GM21825 (cell line): ENCODE results near the gene STRIP1.

ENCODE experiments used
- ATAC-seq: cut with Tn5 transposase; IDR thresholded peaks from one replicate; pipeline ENCODE4 v1.9.1; 2021; ENCODE audit warnings: mild to moderate bottlenecking, moderate library complexity; ENCODE audit not compliant: unreplicated experiment

STRIP1 gene

DNA sequence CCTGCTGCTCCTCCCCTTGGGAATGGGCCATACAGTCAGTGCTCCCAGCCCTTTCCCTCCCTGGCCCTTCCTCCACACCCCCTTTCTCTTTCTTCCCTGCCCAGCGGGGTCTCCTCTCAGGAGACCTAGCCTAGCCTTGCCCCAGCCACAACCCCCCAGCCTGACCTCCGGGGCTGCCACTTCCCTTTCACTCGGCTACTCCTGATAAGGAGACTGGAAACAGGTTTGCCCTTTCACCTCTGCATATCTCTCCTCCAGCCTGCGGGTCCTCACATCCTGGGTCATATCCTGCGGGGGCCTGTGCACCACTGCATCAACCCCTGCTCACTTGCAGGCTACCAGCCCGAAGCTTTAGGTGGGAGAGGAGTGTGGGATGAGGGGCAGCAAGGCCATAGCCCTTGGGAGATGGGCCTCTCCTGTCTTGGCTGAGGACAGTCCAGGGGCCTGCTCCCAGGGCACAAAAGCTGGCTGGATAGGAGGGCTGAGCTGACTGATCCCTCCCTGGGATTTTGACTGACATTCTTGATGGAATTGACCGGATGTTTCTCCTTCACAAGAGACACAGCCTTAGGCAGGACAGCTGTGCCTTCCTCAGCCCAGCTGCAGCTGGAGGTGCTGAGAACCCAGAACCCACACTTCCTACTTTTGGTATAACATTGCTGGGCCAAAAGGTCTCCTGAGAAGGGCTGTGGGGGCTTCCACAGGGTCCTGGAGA, 55.3 kb downstream of the STRIP1 start:
- no peak for ATAC-seq

DNA sequence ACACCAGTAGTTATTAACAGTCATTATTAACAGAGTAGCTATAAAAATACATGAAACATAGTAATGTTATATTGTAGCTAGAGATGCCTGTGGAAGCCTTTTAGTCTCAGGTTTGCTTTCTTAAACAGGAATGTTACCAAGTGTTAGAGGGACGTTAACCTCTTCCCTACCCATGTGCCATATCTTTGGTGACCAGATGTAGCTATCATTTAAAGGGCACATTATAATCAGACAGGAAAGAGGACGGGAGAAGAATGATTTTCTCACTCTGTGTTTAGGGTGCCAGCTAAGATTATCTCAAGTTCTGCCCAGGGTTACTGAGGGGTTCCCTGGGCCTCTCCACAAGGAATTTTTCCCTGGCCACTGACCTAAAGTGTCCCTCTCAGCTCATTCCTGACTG, 57.0 kb downstream of the STRIP1 start:
- ATAC-seq, result no peak

DNA sequence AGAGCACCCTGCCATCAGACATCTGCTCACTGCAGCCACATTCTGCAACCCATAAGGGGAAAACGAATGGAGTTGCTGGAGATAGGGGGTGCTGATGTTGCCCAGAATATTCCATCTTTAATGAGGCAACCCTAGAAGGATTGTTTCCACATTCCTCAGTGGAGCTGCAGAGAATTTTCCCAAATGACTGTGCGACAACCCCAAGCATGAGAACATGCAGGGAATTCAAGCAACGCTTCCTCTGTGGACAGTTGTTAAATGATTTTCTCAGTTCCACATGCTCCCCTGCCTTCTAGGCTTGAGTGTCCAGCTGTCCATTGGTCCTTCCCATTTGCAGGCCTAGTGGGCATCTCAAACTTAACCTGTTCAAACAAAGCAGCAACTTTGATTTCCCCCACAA, 57.4 kb downstream of the STRIP1 start:
- ATAC-seq, result no peak

- ATAC-seq, result no peak
These were observed 58.6 kb downstream of the STRIP1 start for GRCh38 chr1:110092991-110093390.

DNA sequence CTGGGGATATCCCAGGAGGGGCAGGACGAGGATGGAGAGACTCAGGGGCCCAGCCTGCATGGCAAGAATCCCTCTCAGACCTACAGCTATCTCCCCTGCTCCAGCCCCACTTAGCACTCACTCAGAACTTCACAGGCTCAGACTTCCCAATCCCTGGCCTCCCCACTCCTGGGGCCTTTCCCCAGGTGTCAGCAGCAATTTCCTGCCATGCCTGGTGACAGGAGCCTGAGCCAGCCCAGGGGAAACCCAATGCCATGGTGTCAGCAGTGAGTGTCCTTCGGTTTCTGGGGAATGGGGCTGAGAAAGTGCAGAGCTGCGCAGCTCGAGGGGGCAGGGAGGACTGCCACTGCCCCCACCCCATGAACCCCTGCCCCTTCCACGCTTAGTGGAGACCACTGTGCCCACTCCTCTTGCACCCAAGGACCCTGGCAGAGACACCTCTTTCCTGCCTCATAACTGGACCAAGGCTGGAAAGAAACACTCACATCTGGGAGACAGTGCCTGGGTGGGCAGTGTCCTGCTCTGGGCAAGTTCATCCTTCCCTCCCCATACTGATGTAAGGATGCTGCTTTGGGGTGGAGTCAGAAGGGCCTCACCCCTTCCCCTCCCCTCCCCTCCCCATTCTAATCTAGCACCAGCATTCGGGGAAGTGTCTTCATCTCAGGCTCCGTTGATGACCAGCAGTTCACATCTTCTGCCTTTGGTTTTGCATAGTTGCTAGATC, 60.7 kb downstream of the STRIP1 start:
- no peak for ATAC-seq

- ATAC-seq, result no peak
These were observed 63.2 kb downstream of the STRIP1 start for GRCh38 chr1:110097507-110098221.

DNA sequence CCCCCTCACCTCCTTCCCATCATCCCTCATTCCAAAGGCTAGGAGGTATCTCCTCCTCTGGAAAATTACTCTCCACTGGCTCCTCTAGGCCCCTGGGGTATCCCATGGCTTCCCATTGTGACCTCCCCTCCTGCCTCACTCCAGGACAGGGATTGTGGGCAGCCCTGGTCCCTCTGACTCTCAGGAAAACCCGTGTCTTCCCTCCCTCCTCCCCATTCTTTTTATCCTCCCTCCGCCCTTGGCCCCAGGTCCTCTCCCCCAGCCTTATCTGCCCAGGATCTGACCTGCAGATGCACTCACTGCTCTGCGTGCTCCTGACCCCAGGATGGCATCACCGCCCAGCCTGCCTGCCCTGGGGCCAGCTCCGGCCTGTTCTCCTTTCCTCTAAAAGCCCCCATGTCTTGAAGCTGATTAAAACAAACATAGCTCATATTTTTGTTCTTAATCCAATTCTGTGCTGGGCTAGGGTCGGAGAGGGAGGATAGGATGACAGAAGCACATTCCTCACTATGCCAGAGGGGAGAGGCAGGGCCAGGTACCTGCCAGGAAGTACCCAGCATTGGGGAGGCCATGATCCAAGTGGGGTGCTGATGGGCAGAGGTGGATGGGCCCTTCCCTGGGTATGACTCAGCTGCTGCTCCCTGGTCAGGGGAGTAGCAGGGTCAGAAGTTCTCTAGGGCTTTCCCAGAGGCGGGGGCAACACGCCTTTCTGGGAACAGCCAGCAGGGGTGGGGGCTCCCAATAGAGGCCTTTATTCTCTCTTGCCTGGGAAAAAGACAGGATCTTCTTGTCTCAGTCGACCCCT, 64.0 kb downstream of the STRIP1 start:
- ATAC-seq, result no peak

- no peak for ATAC-seq
These were observed 65.9 kb downstream of the STRIP1 start for GRCh38 chr1:110100335-110100734.

DNA sequence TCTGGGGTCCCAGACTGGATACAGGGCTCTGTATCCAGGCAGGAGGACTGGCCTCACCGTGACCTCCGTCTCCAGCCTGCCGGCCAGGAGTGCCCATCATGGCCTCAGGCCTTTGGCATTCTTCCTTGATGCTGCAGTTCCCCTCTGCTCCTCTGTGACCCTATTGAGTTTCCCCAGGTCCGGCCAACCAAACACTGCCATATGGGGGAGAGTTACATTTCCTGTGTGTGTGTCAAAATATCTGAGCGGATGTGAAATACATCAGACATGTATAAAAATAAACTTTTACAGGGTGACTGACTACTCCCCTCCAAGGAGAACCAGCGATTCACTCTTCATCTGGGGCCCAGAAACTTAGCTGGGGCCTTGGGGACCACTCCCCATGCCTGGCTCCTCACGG, 67.7 kb downstream of the STRIP1 start:
- ATAC-seq, result peak; percentile 40
